Purkinje cell (primary cell): ENCODE measurements around the gene BHLHA9. TPM values are rescaled to one million over a fixed set of nuclear protein-coding genes. Genes with fewer than 3 reads are reported as not detected.

Source experiments
- polyA plus RNA-seq: library from polyadenylated mRNA; unstranded; fragments of >200 nt; fragmentation: Nextera tagmentation; gene quantifications from 2 replicates; pipeline ENCODE4 v1.2.1, GENCODE V29; 2014

BHLHA9 gene
- polyA plus RNA-seq: not detected in 2 replicates

GRCh38 chr17:1270210-1271029, at the start of gene BHLHA9:
TSS of gene BHLHA9 (plus strand) at chr17:1270444. CDS start at chr17:1270564, 120 bp downstream.

Other genes starting within 250 kb of the BHLHA9 start
- 9.0 and 14.2 TPM in 2 replicates for gene ABR, start 90.5 kb upstream of the BHLHA9 start, polyA plus RNA-seq
- not detected in 2 replicates for gene TRARG1, start 9.2 kb downstream of the BHLHA9 start, polyA plus RNA-seq
- 1,296 and 1,551 TPM in 2 replicates for gene YWHAE, start 129.8 kb downstream of the BHLHA9 start, polyA plus RNA-seq
- 32.6 and 45.8 TPM in 2 replicates for gene CRK, start 185.8 kb downstream of the BHLHA9 start, polyA plus RNA-seq
- gene MYO1C, start 222.2 kb downstream of the BHLHA9 start, polyA plus RNA-seq: 0.26 TPM in 1 of 2 replicates, not detected in the other
- 5.1 and 7.9 TPM in 2 replicates for gene INPP5K, start 246.2 kb downstream of the BHLHA9 start, polyA plus RNA-seq